Right atrium auricular region (tissue), 2 donors: Measurements from ENCODE around the gene TSNAXIP1. TPM values are rescaled to one million over a fixed set of nuclear protein-coding genes. Genes with fewer than 3 reads are reported as not detected.

Experiments used
- DNase-seq: peaks from one replicate; pipeline ENCODE4 v3.0.0-alpha.2; 2019; ENCODE audit warnings: low spot score
- H3K27ac ChIP-seq, 2 donors: fragments of 200-600 bp; sonication (generic); 1 replicate in 1 of 2; 2 replicates in 1 of 2; pipeline ENCODE4 v1.5.1; 2016 to 2019
- H3K27me3 ChIP-seq, 2 donors: fragments of 200-600 bp; sonication (generic); one replicate each; pipeline versions ENCODE4 v1.5.1 to v1.6.0; 2017 to 2019
- H3K36me3 ChIP-seq: fragments of 200-600 bp; sonication (generic); one replicate; pipeline ENCODE4 v1.5.1; 2016
- H3K4me1 ChIP-seq, 2 donors: fragments of 200-600 bp; sonication (generic); one replicate each; pipeline versions ENCODE4 v1.5.1 to v1.6.0; 2017 to 2019
- H3K4me3 ChIP-seq, 2 donors: fragments of 200-600 bp; sonication (generic); 1 replicate in 1 of 2; 2 replicates in 1 of 2; pipeline ENCODE4 v1.5.1; 2017 to 2019; ENCODE audit warnings: mild to moderate bottlenecking in 1 of 2, moderate library complexity in 1 of 2
- H3K9me3 ChIP-seq, 2 donors: fragments of 200-600 bp; sonication (generic); one replicate each; pipeline ENCODE4 v1.5.1; 2019
- total RNA-seq, 2 donors: library from RNA; depleted of rRNA; stranded (reverse); fragments of >200 nt; gene quantifications; one replicate each; pipeline ENCODE4 v1.1.0, GENCODE V29; 2016
- TF ChIP-seq, protein P1 (sequence below), 2 donors: fragments of 200-600 bp; sonication (generic); IDR thresholded peaks; one replicate each; pipeline ENCODE4 v1.5.1; 2019; ENCODE audit warnings: antibody characterized with exemption in 2 of 2

TSNAXIP1 gene
- total RNA-seq, 2 donors from 2014 or later, result 0.55 TPM; not detected in 1

DNA sequence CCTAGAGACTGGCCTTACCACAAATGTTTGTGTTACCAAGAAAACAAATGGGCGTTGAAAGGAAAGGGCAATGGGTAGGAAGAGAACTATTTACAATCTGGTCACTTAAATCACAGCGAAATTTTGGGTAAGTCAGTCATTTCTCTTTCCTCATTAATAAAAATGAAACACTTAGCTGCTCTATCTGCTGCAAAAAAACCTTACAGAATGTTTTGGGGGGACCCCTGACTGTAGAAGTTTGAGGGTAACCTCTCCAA lies 39.3 kb downstream of the TSNAXIP1 start:
- Histone ChIP-seq H3K4me3 (peak overlapping the region; percentile 71 to 97), H3K4me1 (peaks cover 0 to 66% of the 10 kb centered on the region in 2 donors), H3K9me3 (no peaks in the 10 kb centered on the region), H3K27ac (peak overlapping the region; percentile 95), H3K36me3 (no peaks in the 10 kb centered on the region), H3K27me3 (no peaks in the 10 kb centered on the region)
- TF ChIP-seq, protein P1, sequence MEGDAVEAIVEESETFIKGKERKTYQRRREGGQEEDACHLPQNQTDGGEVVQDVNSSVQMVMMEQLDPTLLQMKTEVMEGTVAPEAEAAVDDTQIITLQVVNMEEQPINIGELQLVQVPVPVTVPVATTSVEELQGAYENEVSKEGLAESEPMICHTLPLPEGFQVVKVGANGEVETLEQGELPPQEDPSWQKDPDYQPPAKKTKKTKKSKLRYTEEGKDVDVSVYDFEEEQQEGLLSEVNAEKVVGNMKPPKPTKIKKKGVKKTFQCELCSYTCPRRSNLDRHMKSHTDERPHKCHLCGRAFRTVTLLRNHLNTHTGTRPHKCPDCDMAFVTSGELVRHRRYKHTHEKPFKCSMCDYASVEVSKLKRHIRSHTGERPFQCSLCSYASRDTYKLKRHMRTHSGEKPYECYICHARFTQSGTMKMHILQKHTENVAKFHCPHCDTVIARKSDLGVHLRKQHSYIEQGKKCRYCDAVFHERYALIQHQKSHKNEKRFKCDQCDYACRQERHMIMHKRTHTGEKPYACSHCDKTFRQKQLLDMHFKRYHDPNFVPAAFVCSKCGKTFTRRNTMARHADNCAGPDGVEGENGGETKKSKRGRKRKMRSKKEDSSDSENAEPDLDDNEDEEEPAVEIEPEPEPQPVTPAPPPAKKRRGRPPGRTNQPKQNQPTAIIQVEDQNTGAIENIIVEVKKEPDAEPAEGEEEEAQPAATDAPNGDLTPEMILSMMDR (IDR thresholded peaks at IDR 0.05), result no peak
- DNase-seq, result no peak

DNA sequence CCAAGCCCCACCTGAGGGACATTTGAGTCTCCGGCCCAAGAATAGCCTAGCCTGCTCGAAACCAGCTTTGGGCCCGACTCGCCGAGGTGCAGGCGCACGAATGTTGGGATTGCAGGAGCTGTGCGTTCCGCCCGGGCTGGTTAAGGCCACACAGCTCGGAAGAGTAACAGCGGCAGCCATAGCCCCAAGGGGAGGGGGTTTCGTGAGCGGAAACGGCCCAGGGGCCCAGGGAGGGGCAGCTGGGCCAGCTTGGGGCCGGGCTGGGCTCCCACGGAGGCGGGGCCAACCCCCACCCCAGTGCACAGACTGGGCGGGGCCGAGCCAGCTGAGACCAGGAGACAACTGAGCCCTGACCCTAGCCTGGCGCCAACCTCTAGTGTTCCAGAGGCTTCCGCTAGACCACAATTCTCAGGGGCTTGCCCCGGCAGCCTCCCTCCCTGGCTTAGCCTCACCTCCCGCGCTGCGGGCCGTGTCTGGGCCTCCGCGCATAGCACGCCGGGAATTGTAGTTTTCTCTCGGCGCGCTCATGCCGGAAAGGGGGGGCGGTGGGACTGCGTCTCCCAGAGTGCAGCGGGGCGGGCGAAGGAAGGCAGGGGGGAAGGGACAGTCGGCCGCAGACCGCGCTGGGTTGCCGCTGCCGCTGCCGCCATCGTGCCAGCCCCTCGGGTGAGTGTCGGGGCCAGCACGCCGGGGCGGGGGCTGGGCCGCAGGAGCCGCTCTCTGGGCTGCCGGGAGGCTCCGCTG lies 39.8 kb downstream of the TSNAXIP1 start, which contains the start of gene NUTF2:
Gene NUTF2, plus strand, starts transcription at position 614 of the 744 bp plus-strand sequence. CDS start 18,198 bp downstream, outside the sequence.
- Histone ChIP-seq H3K27ac (peak within 1 kb of the TSS; percentile 95), H3K27me3 (no peaks in the 10 kb centered on the region), H3K9me3 (no peaks in the 10 kb centered on the region), H3K4me1 (peaks cover 0 to 63% of the 10 kb centered on the region in 2 donors), H3K36me3 (no peaks in the 10 kb centered on the region), H3K4me3 (peak within 1 kb of the TSS; percentile 71 to 97)
- DNase-seq, result peak; percentile 94
- TF ChIP-seq, protein P1 (IDR thresholded peaks at IDR 0.05), result no peak

DNA sequence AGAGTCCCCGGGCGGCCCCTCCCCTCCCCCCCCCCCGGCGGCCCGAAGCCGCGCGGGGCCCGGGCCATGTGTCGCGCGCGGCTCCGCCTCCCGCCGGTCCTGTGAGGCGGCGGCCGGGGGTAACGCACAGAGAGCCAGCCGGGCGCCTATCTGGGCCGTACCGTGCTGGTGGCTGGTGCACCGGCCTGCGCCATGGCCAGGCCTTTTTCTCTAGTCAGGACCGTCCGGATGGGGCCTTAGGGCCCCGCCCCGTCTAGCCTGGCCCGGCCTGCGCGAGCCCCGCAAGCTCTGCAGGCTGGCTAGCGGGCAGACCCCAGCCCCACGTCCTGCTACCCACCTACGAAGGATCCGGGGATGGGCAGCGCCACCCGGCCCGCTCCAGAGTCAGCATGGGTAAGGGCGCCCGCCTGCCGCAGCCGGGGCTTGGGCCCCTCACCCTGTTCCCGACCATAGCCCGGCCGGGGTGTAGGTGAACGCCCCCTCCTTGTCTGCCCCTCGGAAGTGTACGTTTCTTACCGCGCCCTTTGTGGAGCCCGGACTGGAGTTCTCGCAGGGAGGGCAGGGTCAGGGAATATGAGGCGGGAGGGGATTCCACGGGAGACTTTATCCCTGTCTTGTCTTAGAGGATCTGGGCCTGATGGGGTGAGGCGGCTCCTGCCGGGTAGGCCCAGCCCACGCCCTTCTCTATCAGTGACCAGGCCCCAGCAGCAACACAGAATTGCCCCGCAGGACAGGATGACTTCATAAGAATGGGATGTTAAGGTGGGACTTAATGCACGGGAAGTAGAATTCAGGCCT lies 40.6 kb downstream of the TSNAXIP1 start, which contains the start of gene CENPT:
Gene CENPT, minus strand, starts transcription at position 630 of the 798 bp plus-strand sequence. CDS start 13,834 bp downstream, outside the sequence.
- peaks cover 0 to 61% of the 10 kb centered on the region in 2 donors for H3K4me1 ChIP-seq
- no peaks in the 10 kb centered on the region for H3K36me3 ChIP-seq
- DNase-seq, result no peak
- peak within 1 kb of the TSS; percentile 71 to 97 for H3K4me3 ChIP-seq
- no peaks in the 10 kb centered on the region for H3K27me3 ChIP-seq
- TF ChIP-seq, protein P1 (IDR thresholded peaks at IDR 0.05), result no peak
- no peaks in the 10 kb centered on the region for H3K9me3 ChIP-seq
- peak within 1 kb of the TSS; percentile 95 for H3K27ac ChIP-seq

DNA sequence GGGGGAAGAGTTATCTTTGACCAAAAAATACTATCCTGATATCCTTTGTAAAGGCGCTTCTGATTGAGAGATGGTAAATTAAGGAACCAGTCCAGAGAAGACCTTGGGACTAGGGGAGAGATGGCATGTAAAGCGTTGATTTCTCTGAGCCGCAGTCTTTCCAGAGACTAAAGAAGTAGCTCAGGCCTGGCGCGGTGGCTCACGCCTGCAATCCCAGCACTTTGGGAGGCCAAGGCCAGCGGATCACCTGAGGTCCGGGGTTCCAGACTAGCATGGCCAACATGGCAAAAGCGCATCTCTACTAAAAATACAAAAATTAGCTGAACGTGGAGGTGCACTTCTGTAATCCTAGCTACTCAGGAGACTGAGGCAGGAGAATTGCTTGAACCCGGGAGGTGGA lies 41.4 kb downstream of the TSNAXIP1 start:
- Histone ChIP-seq H3K4me3 (peak overlapping the region; percentile 71 to 97), H3K4me1 (peaks cover 0 to 55% of the 10 kb centered on the region in 2 donors), H3K36me3 (no peaks in the 10 kb centered on the region), H3K27me3 (no peaks in the 10 kb centered on the region), H3K9me3 (no peaks in the 10 kb centered on the region), H3K27ac (peak overlapping the region; percentile 95)
- TF ChIP-seq, protein P1 (IDR thresholded peaks at IDR 0.05), result no peak
- no peak for DNase-seq

DNA sequence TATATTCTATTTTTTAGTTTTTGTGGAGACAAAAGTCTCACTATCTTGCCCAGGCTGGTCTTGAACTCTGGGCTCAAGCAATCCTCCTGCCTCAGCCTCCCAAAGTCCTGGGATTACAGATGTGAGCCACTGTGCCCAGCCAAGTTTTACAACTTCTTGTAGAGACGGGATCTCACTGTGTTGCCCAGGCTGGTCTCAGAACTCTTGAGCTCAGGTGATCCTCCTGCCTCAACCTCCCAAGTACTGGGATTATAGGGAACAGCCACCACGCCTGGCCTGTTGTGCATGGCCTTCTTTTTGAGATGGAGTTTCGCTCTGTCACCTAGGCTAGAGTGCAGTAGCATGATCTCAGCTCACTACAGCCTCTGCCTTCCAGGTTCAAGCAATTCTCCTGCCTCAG lies 47.0 kb downstream of the TSNAXIP1 start:
- no peak overlapping the region for H3K27ac ChIP-seq
- no peak overlapping the region for H3K4me3 ChIP-seq
- DNase-seq, result no peak
- TF ChIP-seq, protein P1 (IDR thresholded peaks at IDR 0.05), result no peak
- peaks cover 0 to 51% of the 10 kb centered on the region in 2 donors for H3K4me1 ChIP-seq
- H3K9me3 ChIP-seq, result no peaks in the 10 kb centered on the region
- no peaks in the 10 kb centered on the region for H3K36me3 ChIP-seq
- no peaks in the 10 kb centered on the region for H3K27me3 ChIP-seq
